Activated naive CD4-positive, alpha-beta T cell treated with Interleukin-2 at 50 U/mL for 16 hours (primary cell): ENCODE results near the gene IFITM10.
"Not testable (repeated sequence)": the region's sequence is repeated elsewhere in the genome, so short reads cannot be mapped to it uniquely, and the experiment has no call there.

ENCODE experiments used
- DNase-seq: peaks from one replicate; pipeline ENCODE4 v3.0.0-alpha.2; 2020

IFITM10 gene

GRCh38 chr11:1688336-1688947 lies 62.0 kb downstream of the IFITM10 start:
- DNase-seq, result not testable (repeated sequence)

- DNase-seq, result not testable (repeated sequence)
Measured at GRCh38 chr11:1686220-1686619, 64.2 kb downstream of the IFITM10 start.

- not testable (repeated sequence) for DNase-seq
Measured at GRCh38 chr11:1684886-1685874, 65.2 kb downstream of the IFITM10 start.

- not testable (repeated sequence) for DNase-seq
Measured at GRCh38 chr11:1683904-1684572, 66.4 kb downstream of the IFITM10 start.

- DNase-seq, result not testable (repeated sequence)
Measured at GRCh38 chr11:1683216-1683615, 67.2 kb downstream of the IFITM10 start.
